ENCODE results near the gene GPR171. TPM values are rescaled to one million over a fixed set of nuclear protein-coding genes. Genes with fewer than 3 reads are reported as not detected.

Gene GPR171
- total RNA-seq, 6 experiments from 2014 or later, result 0.22 to 0.99 (median 0.27) TPM; not detected in 2

- ATAC-seq (no peak), DNase-seq (no peak)
- H3K4me1 ChIP-seq, result peaks cover 0 to 6% (median 0%) of the 10 kb centered on the region in 4 donors
- H3K9me3 ChIP-seq, result no peaks in the 10 kb centered on the region
- H3K27ac ChIP-seq, result no peak overlapping the region
- H3K27me3 ChIP-seq, result no peaks in the 10 kb centered on the region
- intact Hi-C loops (cut with DNase I), result no loop called here
- TF ChIP-seq CTCF (IDR thresholded peaks at IDR 0.05) (no peak), POLR2A (IDR thresholded peaks at IDR 0.05) (no peak)
- H3K4me3 ChIP-seq, result no peak overlapping the region
- 46% methylated on average over 3 of the region's 3 CpGs for WGBS (ENCODE audit: insufficient coverage, low coverage, low lambda C conversion rate, missing lambda C conversion rate)
- H3K36me3 ChIP-seq, result no peaks in the 10 kb centered on the region
These were observed 1.8 kb upstream of the GPR171 start for GRCh38 chr3:151204530-151205402.

GRCh38 chr3:151201051-151201730, 1.8 kb downstream of the GPR171 start:
- H3K27me3 ChIP-seq, result no peaks in the 10 kb centered on the region
- no peak for DNase-seq
- no peaks in the 10 kb centered on the region for H3K9me3 ChIP-seq
- ATAC-seq, result no peak
- no peak overlapping the region for H3K4me3 ChIP-seq
- H3K27ac ChIP-seq, result no peak overlapping the region
- no peaks in the 10 kb centered on the region for H3K36me3 ChIP-seq
- intact Hi-C loops (cut with DNase I), result no loop called here
- H3K4me1 ChIP-seq, result peaks cover 0 to 20% (median 9%) of the 10 kb centered on the region in 4 donors
- TF ChIP-seq CTCF (IDR thresholded peaks at IDR 0.05) (no peak), POLR2A (IDR thresholded peaks at IDR 0.05) (no peak)
- 78% methylated on average over 7 of the region's 7 CpGs for WGBS (ENCODE audit: insufficient coverage, low coverage, low lambda C conversion rate, missing lambda C conversion rate)

- H3K4me1 ChIP-seq, result peaks cover 0 to 20% (median 9%) of the 10 kb centered on the region in 4 donors
- ATAC-seq (no peak), DNase-seq (no peak)
- intact Hi-C loops (cut with DNase I), result no loop called here
- TF ChIP-seq POLR2A (IDR thresholded peaks at IDR 0.05) (no peak), CTCF (IDR thresholded peaks at IDR 0.05) (no peak)
- H3K27ac ChIP-seq, result no peak overlapping the region
- 55% methylated on average over 2 of the region's 2 CpGs for WGBS (ENCODE audit: insufficient coverage, low coverage, low lambda C conversion rate, missing lambda C conversion rate)
- no peaks in the 10 kb centered on the region for H3K36me3 ChIP-seq
- H3K9me3 ChIP-seq, result no peaks in the 10 kb centered on the region
- no peaks in the 10 kb centered on the region for H3K27me3 ChIP-seq
- no peak overlapping the region for H3K4me3 ChIP-seq
These were observed 2.4 kb downstream of the GPR171 start for GRCh38 chr3:151200586-151200985.

GRCh38 chr3:151199554-151200438, 3.2 kb downstream of the GPR171 start:
- ATAC-seq (peak in 3 of 4 donors; percentile 8 to 37 (median 15)), DNase-seq (no peak)
- Histone ChIP-seq H3K36me3 (no peaks in the 10 kb centered on the region), H3K9me3 (no peaks in the 10 kb centered on the region), H3K27me3 (no peaks in the 10 kb centered on the region), H3K4me3 (no peak overlapping the region), H3K4me1 (peaks cover 0 to 20% (median 9%) of the 10 kb centered on the region in 4 donors), H3K27ac (no peak overlapping the region)
- WGBS (ENCODE audit: insufficient coverage, low coverage, low lambda C conversion rate, missing lambda C conversion rate), result 51% methylated on average over 4 of the region's 4 CpGs
- TF ChIP-seq POLR2A (IDR thresholded peaks at IDR 0.05), result no peak
- no peak for TF ChIP-seq CTCF (IDR thresholded peaks at IDR 0.05)
- intact Hi-C loops (cut with DNase I), result no loop called here

Data from right lobe of liver (tissue), 6 donors.